ENCODE results near the gene CELA3A.

- TF ChIP-seq EZH2 (IDR thresholded peaks at IDR 0.05; ENCODE audit: insufficient read depth, low read length) (no peak), CTCF (IDR thresholded peaks at IDR 0.05; ENCODE audit: insufficient read depth, low read depth, low read length) (no peak)
These were observed 24.1 kb downstream of the CELA3A start for GRCh38 chr1:22025368-22026155.

Data from astrocyte (in vitro differentiated cells and primary cell).